ENCODE data around the gene KCNQ5.
"Not testable (repeated sequence)": the region's sequence is repeated elsewhere in the genome, so short reads cannot be mapped to it uniquely, and the experiment has no call there.

The KCNQ5 gene

DNA sequence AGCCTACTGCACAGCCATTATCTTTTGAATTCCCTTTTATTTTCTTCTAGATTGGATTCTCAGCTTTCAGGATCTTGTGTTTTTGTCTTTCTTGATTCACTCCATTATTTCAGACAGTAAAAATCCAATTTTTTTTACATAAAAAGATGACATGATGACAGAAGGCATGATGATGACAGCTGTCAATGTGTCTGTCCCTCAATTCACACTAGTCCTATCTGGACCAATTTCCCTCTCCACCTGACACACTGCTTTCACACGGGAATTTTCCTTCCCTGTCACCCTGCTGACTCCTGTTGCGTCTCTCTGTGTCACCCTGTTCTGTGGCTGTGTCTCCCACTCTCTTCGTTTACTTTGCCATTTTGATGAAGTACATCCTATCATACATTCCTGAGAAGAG, 529.9 kb downstream of the KCNQ5 start:
- no peak for DNase-seq

DNA sequence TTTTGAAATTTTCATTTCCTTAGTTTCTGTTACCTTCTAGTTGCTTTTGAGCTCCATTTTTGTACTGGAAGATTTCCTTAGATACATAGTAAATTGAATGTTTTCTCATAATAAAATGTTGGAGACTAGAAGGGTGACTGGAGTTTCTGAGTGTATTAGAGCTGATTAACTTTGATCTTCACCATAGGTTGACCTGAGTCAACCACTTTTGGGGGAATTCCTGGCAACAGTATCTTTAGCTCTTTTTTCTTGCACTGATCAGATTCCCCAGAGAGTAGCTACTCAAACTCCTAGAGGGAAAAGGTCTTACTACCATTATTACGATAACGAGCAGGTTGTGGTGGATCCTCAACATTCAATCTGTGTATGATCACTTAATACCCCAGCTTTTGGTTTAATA, 530.7 kb downstream of the KCNQ5 start:
- DNase-seq: no peak

DNA sequence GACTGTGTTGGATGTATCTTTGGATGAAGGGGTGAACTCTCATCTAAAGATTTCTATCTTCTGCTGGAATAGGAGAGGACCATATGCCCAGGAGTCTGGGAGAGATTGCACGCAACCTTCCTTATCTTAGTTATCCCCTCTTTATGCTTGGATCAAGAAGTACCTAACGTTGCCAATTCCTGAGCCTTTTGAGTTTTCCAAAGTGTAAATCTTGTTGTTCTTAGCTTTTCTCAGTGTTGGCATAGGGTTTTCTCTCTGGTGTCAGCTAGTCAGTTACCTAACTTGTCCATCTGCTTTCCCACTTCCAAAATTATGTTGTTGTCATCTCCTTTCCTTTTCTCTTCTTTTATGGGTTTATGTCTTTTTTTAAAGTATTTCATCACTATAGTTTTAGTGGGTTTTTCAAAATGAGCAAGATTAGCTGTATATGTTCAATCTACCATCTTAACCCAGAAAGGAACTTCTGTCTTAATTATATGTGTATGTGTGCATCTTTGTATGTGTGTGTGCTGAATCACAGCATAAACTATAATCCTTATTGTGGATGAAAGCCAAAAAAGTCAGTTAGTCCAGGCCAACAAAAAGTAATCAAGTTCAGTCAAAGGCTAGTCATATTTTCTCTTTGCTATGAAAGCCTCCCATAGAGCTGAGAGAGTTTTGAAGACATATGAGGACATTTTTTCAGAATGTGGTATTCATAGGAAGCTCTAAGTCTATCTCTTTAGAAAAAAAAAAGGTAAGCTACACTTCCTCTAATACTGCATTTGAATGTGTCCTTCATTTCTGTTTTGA, 531.3 kb downstream of the KCNQ5 start:
- no peak for DNase-seq

DNA sequence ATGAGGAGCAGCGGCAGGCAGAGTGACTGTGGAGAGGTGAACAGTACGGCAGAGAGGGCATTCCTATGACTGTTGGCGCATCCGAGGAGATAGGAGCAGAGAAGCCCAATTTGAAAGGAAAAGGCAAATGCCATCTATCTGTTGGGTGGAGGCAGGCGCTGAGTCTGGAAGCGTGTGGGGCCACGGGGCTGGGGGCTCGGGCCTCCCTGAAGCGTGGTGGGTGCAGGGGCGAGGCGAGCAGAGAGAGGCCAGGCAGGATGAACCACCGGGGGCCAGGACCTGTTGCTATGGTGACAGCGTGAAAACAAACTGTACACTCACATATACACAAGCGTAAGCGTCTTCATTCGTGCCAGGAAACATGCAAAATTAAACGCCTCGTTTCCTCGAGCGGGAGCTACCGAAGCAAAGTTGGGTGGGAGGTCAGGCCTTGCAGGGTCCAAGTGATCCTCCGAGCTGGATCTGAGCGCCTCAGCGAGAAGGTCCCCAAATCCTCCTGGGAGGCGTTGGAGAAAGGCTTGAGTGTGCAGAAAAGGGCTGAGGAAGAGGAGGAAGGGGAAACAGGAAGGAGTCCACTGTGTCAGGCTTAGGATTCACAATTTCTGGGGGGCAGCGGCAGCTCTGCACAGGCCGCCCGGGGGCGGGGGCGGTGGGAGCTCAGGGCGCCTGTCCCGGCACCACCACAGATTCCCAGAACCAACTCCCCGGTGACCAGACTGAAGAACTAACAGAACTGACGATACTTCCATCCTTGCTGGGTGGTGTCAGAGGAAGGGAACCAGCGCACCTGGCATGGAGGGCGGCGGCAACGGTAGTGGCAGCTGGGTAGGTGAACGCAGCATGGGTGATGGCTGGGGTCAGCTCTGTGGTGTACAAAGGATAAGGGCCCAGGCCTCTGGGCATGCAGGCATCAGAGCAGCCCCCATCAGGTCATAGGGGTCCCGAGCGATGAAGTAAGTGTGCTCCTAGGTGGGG, 535.2 kb downstream of the KCNQ5 start:
- no peak for DNase-seq

DNA sequence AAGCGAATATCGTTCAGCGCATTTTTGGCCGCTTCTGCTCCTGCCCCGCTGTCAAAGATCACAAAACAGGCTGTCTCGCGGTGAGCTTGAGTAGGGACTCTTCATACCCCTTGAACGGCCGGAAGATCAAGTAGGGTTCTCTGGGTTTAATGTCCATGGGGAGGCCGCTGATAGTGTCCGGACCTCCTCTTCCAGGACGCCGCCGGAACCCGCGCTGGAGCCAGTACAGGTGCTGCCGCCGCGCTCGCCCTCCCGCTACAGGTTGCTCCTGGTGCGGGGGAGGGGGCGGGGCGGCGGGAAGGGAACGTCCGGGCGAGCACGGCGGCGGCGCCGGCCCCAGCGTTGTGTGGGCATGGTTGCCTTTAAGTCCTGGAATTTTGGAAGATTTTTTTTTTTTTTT, 536.0 kb downstream of the KCNQ5 start:
- DNase-seq: no peak

DNA sequence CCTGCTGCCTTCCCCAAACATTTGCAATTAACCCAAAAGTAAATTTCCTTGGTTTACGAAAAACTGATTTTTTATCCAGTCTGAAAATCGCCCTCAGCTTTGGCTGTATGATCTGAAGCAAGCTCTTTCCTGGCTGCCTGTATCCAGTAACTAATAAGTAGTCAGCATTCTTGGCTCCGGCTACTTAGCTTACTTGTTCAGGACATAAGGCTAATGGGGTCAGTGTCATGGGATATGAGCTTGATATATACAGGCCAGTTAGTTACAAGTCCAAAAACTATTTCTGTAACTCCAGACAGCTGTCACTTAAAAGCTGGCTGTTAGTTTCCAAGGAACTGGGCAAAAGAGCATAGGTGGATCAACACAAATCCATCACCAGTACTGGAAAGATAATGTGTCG, 547.2 kb downstream of the KCNQ5 start:
- DNase-seq: no peak

DNA sequence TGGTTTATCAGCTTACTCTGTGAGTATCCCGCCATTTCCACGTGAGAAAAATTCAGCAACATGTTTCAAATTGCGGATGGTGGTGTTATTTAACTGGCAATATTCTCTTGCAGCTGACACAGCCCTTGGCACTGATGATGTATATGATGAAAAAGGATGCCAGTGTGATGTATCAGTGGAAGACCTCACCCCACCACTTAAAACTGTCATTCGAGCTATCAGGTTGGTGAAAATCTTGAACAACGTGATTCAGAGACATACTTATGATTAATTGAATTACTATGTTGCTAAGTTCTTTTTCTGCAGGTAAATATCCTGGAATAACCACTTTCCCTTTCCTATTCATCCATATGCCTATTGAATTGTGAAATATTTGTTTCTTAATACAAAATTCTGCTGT, 547.8 kb downstream of the KCNQ5 start:
- DNase-seq: no peak

DNA sequence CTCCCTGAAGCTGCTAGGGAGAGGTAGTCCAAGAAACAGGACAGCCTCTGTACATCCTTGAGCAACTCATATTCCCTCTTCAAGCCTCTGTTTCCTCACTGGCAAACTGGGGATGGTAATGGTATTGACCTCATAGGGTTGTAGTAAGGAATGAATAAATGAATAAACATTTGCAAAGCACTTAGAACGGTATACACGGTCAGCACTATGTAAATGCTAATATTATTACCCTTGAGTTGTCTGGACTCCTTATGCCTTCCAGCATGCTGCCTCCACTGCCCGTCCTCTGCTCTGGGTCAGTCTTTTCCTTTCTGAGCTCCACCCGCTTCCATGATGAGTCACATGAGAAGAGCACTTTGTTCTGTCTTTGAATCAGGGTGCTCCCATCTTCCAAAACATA, 552.8 kb downstream of the KCNQ5 start:
- no peak for DNase-seq

DNA sequence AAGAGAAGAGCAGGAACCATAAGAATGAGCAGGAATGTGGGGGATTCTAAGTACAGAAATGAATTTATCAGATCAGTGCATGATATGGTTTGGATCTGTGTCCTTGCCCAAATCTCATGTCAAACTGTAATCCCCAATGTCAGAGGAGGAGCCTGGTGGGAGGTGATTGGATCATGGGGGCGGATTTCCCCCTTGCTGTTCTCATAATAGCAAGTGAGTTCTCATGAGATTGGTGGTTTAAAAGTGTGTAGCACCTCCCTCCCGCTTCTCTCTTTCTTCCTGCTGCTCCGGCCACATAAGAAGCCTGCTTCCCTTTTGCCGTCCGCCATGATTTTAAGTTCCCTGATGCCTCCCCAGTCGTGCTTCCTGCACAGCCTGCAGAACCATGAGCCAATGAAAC, 554.2 kb downstream of the KCNQ5 start:
- no peak for DNase-seq

DNA sequence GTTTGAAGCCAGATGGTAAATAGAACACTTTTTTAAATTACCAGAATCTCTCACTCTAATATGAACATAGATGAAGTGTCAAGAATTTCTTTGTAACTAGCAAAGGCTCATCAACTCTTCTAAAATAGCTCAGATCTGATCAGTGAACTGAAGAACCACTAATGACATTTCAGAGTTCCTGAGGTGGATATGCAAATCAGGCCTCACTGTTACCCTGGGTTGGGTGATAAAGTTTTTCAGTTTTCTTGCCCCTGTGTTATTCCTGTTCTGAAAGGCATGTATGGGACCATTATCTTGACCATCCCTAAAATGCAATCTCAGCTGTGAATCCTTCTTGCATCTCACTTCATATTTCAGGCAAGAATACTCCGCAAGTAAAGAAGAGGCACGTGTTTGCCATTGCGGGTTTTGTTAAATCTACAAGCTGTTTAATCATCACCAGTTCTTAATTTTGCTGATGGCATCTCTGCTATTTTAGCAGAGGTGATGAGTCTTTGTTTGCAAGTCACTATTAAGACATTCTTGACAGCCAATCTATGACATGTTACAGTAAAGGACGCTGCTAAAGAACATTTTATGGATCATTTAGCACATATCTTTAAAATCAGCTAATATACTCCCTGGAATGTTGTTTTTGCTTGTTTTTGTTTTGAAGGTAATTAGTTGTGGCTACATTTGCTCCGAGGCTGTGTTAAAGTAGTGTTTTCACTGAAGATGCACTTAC, 555.5 kb downstream of the KCNQ5 start:
- no peak for DNase-seq

DNA sequence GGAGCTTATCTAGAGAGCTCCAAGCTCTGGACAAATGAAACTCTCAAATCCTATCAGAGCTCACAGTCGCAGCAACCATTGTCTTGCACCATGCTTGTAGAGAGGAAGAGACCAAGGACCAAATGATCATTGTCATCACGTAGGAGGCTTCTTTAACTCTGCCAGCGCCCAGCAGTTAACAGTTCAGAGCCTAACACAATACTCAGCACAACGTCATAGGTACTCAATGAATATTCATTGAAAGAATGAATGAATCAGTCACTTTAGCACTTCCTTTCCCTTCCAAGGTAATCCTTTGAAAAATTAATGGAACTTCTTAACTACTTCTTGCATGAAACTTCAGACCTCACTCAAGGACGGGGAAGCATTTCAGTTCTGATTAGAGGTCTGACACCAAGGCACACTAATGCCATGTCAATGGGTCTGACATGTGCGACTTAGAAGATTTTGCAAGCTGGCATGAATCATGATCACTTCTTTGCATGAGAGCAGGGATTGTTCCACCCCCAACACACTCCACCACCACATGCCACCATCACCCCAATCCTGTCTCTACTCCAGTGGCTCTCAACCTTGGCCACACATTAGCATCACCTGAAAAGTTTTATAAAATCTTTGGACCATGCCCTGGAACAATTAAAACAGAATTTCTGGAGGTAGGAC, 558.3 kb downstream of the KCNQ5 start:
- DNase-seq: no peak

DNA sequence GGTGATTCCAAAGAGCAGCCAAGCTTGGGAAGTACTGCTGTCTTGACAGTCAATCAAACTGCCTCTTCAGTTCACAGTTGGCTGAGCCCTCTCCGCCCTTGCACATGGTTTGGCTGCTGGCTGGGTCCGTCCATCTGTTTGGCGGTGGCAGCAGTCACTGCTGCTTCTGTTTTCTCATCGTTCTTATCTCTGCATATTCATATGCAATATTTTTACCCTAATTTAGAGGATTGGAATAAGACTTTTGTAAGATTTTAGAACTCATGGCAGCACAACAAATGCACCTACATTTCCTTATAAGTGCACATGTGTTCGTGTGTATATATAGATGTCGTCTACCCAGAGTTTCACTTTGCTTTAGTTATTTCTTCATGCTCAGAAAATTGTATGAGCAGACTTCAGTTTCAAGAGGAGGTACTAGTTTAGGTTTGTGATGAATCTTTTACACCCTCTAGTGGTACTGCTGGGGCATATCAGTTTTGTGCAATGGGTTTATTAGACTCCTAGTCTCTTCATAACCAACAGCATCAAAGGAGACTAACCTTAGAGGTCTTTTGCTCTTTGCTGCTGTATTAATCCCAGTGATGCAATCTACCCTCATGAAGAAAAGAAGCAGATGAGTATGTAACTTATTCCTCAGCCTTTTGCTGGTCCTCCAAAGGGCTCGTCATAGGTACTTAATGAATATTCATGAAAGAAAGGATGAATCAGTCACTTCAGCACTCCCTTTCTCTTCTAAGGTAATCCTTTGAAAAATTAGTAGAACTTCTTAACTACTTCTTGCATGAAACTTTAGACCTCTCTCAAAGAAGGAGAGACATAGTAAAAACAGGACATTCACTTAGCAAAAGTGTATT, 559.1 kb downstream of the KCNQ5 start:
- DNase-seq: no peak

DNA sequence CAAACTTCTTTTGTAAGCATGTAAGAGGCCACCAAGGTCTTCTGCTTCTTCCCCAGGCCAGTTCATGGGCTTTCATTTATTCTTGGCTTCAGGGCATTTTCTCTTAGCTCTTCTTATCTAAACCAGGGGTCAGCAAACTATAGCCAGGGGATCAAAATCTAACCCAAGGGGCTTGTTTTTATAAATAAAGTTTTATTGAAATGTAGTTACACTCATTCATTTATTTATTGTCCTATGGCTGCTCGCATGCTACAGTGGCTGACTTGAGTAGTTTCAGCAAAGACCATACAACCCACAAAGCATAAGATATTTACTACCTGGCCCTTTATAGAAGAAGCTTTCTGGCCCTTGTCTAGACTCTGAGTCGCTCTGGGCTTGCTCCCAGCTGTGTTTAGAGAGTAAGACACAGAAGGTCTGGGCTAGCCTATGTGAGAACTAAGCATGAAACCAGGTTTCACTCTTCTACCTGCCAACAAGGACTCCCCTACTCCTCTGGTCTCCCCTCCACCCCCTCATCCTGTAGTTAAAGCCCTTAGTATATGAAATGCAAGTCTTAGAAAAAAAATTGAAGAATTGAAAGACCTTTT, 560.2 kb downstream of the KCNQ5 start:
- DNase-seq: no peak

DNA sequence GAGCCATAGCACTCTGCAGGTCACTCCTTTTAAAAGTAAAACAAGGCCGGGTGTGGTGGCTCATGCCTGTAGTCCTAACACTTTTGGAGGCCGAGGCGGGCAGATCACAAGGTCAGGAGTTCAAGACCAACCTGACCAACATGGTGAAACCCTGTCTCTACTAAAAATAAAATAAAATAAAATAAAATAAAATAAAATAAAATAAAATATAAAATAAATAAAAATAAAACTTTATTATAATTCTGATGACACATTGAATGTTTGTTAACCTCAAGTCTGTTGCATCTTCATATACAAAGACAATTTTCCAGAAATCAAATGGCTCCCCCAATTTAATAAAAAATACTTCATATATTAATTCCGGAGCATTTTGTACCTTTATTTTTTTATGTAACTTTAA, 571.4 kb downstream of the KCNQ5 start:
- DNase-seq: not testable (repeated sequence)

DNA sequence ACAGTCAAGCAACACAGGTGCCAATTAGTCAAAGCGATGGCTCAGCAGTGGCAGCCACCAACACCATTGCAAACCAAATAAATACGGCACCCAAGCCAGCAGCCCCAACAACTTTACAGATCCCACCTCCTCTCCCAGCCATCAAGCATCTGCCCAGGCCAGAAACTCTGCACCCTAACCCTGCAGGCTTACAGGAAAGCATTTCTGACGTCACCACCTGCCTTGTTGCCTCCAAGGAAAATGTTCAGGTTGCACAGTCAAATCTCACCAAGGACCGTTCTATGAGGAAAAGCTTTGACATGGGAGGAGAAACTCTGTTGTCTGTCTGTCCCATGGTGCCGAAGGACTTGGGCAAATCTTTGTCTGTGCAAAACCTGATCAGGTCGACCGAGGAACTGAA, 572.9 kb downstream of the KCNQ5 start:
- DNase-seq: no peak

DNA sequence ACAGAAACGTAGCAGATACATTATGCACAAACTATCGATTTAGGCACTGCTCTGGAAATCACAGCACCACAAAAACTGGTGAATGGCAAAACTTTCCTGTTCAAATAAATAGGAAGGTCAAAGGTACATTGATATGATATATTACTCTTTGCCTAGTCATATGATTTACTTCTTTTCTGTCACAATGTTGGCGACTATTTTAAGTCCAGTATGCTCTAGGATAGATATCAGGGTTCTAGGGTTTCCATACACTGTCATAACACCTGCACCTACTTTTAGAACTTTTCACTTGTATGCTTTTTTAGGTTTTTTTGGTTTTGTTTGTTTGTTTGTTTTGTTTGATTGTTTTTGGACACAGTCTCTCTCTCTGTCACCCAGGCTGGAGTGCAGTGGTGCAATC, 578.4 kb downstream of the KCNQ5 start:
- DNase-seq: no peak

DNA sequence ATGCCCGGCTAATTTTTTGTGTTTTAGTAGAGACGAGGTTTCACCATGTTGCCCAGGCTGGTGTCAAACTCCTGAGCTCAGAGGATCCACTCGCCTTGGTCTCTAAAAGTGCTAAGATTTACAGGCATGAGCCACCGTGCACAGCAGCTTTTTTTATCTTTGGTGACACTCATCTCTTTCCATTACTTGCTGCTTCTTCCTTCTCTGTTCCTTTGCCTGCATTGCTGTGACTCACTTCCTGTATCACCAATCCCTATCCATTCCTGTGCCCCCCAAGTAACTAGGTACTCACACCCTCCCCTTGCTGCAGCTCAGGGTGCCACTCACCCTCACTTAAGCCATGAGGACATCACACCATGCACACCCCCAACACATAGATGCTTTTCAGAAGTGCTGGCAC, 578.9 kb downstream of the KCNQ5 start:
- no peak for DNase-seq

DNA sequence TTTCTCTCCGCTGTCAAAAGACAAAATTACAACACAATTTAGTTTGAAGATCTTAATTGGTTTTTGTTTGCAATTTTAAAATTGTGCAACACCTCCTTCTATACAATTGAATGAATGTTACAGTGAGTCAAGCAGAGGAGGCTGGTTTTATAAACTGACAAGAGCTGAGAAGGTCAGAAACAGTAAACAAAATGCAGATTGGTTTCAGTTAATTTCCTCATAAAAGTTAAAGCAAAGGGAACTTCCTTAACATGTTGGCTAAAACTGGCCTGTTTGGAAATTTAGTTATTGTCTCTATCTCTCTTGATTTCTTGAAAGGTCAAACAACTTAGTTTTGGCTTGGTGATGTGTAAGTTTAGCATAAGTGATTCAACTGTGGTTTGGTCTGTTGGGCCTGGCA, 581.2 kb downstream of the KCNQ5 start:
- DNase-seq: no peak

DNA sequence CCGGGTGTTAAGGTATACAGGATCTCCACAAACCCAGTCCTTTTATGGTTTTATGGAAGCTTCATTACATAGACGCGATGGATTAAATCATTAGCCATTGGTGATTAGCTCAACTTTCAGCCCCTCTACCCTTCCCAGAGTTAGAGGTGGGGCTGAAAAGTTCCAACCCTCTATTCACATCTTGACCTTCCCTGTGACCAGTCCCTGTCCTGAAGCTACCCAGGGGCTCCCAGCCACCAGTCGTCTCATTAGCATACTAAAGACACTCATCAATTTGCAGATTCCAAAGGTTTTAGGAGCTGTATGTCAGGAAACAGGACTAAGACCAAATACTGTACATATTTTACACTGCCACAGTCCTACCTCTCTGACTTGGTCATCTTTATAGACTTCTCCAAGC, 582.4 kb downstream of the KCNQ5 start:
- DNase-seq: no peak

DNA sequence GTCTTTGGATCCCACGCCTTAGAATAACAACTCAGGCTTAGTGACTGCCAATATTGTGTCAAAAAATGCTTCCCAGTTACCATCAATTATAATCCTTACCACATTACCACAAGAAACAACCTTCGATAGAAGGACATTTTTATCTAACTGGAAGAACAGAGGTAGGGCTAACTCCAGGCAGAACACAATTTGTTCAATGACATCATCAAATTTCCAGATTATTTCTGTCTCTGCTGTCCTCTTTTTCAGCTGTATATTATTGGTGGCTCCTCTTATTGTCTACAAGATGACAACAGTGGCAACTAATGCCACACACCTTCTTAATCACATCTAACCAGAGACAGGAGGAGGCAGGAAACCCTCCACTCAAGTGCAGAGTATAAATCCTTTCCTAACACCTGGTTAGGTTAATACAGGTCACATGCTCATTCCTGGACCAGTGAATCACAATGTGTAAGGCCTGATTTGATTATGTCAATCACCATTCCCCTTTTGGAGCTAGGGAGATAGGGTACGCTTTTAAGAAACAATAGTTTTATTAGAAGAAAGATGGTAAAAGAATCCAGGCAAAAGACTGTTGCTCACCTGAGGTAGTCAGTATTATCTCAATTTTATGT, 585.5 kb downstream of the KCNQ5 start:
- no peak for DNase-seq

DNA sequence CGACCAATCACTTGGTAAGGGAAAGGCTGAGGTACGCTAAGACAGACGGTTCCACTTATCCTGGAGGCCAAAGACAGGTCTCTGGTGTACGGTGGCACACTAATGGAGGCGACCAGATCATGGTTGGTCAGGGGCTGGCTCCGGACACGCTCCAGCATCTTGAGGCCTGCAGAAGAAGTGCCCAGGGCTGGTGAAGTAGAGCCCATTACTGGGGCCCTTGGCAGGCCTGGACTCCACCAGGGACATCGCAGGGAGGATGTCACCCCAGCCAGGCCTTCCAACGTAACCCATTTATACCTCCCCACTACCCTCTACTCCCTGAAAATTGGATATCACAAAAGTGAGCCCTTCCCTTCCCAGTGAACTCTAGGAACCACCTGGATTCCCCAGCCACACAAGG, 587.3 kb downstream of the KCNQ5 start:
- no peak for DNase-seq

Measured in effector CD4-positive, alpha-beta T cell (primary cell).